IPS-18c (cell line): ENCODE results near the gene CREBL2.
"Not testable (repeated sequence)": the region's sequence is repeated elsewhere in the genome, so short reads cannot be mapped to it uniquely, and the experiment has no call there.

Experiments
- H3K4me3 ChIP-seq: 2 replicates; pipeline ENCODE4 v1.7.0; 2013; ENCODE audit warnings: low read depth, mild to moderate bottlenecking, low read length, moderate library complexity; ENCODE audit not compliant: insufficient read depth
- H3K9me3 ChIP-seq: one replicate; pipeline ENCODE4 v1.6.1; 2013; ENCODE audit warnings: mild to moderate bottlenecking, low read length, moderate library complexity; ENCODE audit not compliant: control insufficient read depth, insufficient read depth

The CREBL2 gene

DNA sequence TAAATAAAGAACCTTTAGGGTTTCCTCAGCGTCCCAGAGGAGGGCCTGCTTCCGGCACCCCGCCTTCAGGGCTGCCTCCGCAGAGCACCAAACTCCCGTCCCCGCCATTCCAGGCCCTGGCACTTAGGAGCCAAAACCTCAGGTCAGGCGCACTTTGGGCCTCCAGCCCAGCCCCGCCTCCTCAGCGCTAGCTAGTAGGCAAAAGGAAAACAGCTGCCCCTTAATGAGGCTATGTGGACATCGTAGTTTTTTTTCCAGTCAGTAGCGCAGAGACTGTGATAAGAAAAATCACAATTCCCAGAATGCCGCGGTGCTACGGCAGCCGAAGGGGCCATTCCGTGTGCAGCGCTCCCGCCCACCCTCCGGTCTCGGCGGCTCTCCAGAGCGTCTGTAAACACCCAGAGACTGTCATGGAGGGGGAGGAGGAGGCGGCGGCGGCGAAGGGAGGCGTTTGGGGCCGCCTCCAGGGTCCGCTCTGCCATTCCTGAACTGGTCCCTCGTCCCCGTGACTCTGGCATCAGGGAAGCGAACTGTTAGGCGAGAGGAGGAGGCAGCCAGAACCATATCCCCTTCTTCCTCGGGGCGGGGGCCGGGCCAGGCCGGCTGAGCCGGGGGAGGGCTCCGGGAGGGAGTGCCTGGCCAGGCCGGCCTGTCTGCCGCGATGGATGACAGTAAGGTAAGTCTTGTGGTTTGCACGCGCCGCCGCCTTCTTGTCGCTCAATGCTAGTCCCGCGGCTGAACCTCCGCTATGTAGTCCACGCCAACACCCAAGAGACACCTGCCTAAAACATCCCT is at the start of gene CREBL2:
Gene CREBL2, plus strand, starts transcription at position 365 of the 795 bp plus-strand sequence. Its CDS starts 297 bp downstream, at position 662.
- Histone ChIP-seq H3K9me3 (no peaks in the 10 kb centered on the region), H3K4me3 (peak within 1 kb of the TSS; percentile 63)

- Histone ChIP-seq H3K9me3 (no peaks in the 10 kb centered on the region), H3K4me3 (peak overlapping the region; percentile 73)
Observed at GRCh38 chr12:12562016-12562483, 49.6 kb upstream of the CREBL2 start.

GRCh38 chr12:12562585-12563261 is 49.0 kb upstream of the CREBL2 start, which contains the start of gene DUSP16:
Gene DUSP16, minus strand, starts transcription at chr12:12562863. Its CDS starts 41,765 bp downstream, at chr12:12521098.
- Histone ChIP-seq H3K4me3 (peak within 1 kb of the TSS; percentile 73), H3K9me3 (no peaks in the 10 kb centered on the region)

DNA sequence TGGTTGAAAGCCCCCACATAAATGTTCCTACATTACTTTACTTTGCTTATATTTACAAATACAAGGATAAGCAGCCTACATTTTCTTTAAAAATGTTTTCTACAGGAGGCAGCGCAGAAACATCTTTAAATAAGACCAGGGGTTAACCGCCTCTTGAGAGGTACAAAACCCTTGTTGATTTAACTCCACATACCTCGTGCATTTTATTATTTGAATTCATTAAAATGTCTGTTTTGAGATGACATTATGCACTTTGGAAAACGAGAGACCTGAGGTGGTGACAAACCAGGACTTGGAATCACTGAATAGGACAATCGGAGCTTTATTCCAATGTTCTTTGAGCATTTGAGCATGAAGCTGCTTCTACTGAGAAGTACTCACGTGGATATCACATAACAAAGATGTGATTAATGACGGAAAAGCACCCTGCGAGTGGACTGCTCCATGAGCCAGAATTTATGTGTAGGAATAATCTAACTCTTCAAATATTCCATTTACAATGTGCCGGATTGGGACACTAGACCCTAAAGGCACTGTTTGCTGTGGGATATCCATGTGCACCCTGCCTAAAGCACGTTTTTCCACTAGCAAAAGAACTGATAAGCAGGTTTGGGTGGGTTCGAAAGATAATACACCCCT is 48.3 kb upstream of the CREBL2 start:
- Histone ChIP-seq H3K9me3 (no peaks in the 10 kb centered on the region), H3K4me3 (peak overlapping the region; percentile 60)

GRCh38 chr12:12564911-12565310 is 46.8 kb upstream of the CREBL2 start:
- H3K9me3 ChIP-seq = no peaks in the 10 kb centered on the region
- H3K4me3 ChIP-seq = no peak overlapping the region

DNA sequence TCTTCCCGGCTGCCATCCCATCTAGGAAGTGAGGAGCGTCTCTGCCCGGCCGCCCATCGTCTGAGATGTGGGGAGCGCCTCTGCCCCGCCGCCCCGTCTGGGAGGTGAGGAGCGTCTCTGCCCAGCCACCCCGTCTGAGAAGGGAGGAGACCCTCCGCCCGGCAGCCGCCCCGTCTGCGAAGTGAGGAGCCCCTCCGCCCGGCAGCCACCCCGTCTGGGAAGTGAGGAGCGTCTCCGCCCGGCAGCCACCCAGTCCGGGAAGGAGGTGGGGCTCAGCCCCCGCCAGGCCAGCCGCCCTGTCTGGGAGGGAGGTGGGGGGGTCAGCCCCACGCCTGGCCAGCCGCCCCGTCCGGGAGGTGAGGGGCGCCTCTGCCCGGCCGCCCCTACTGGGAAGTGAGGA is 45.7 kb upstream of the CREBL2 start:
- H3K4me3 ChIP-seq, H3K9me3 ChIP-seq: not testable (repeated sequence)

- H3K4me3 ChIP-seq = no peak overlapping the region
- no peaks in the 10 kb centered on the region for H3K9me3 ChIP-seq
Observed at GRCh38 chr12:12572659-12573058, 39.0 kb upstream of the CREBL2 start.

DNA sequence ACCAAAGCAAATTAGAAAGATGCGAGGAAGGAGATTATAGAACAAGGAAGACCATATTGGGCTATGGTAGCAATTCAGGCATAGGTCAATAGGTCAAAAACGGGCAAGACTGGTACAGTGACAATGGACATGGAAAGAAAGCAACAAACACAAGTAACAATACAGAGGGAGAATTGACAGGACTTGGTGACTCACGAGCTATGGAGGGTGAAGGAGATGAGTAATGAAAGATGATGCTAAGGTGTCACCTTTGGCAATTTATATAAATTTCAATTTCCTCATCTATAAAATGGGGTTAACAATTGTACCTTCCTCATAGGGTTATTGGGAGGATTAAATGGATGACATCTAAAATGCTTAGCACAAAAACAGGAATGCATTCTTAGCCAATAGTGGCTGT is 33.9 kb upstream of the CREBL2 start:
- H3K9me3 ChIP-seq = no peaks in the 10 kb centered on the region
- no peak overlapping the region for H3K4me3 ChIP-seq

DNA sequence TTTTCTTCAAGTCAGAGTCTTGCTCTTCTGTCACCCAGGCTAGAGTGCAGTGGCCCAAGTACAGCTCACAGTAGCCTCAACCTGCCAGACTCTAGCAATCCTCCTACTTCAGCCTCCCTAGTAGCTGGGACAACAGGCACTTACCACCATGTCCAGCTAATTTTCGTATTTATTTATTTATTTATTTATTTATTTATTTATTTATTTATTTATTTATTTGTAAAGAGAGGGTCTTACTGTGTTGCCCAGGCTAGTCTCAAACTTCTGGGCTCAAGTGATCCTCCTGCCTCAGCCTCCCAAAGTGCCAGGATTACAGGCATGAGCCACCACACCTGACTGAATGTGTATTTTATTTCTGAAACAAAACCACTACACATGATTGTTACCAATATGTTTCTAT is 31.0 kb upstream of the CREBL2 start:
- H3K9me3 ChIP-seq, H3K4me3 ChIP-seq: not testable (repeated sequence)

- H3K9me3 ChIP-seq = no peaks in the 10 kb centered on the region
- H3K4me3 ChIP-seq = no peak overlapping the region
Observed at GRCh38 chr12:12582193-12582881, 29.3 kb upstream of the CREBL2 start.

DNA sequence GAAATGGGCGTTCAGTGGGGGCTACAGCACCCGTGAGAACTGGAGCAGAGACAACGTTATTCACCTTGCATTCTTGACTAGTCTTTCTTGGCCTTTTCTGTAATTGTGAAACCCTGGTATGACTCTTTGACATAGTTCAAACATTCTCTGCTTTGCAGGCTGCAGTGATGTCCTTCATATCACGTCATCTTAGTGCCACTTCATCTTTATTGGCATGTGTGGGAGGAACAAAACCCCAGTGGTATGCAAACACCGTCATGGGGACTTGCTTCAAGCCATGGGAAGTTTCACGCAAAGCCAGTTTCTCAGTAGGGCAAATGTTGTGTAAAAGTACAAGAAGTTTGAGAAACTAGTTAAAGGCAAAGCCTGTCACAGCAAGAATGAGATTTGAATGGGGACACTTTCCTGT is 28.8 kb upstream of the CREBL2 start:
- Histone ChIP-seq H3K9me3 (no peaks in the 10 kb centered on the region), H3K4me3 (no peak overlapping the region)

DNA sequence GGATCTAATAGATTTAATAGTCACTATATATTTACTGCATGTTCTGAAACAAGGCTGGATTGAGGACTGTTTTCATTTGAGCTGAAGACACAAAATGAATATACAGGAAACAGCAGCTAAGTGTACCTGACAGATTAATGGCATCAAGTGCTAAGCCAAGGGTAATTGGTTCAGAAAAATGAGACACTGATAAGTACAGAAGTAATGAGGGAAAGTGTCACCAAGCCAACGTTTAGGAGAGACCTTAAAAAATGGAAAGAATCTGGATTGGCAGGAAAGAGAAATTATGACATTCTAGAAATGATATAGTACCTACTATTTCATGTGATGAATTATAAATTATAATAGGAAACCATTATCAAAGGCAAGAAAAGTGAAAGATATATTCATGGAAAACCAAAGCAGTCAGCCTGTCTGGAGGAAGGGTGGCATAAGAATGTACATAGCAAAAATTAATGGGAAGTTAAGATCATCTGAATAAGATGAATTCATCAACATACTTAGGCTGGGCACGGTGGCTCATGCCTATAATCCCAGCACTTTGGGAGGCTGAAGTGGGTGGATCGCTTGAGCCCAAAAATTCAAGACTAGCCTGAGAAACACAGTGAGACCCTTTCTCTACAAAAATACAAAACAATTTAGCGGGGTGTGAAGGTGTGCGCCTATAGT is 28.0 kb upstream of the CREBL2 start:
- Histone ChIP-seq H3K9me3 (no peaks in the 10 kb centered on the region), H3K4me3 (no peak overlapping the region)

DNA sequence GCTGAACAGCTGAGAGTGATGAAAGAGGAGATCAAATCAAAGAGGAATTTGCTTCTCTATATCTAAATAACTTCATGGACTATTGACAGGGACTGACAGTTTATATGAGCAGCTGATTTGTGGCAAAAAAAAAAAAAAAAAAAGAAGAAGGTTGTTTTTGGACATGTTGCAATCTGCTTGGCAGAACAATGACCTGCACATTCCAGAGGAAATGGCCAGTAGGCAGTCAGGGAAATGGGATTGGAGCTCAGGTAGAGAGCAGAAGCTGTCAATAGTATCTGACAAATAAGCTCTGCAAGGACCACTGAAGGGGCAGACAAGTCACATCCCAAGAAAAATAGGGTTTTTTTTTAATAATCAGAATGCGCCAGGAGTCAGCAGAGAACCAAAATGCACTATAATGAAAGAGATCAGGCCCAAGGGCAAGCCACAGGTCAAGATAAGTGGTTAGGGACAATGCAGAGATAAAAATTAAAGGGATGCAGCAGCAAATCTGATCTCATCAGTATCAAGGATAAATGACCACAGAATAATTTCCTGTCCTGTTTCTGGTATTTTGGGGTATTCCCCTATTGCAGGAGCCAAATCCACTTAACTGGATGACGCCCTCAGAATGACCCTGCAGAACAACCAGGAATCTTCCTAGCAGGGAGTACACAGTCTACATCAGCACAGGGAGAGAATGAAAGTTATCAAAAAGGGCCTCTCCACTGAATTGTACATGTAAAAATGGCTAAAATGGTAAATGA is 26.4 kb upstream of the CREBL2 start:
- H3K9me3 ChIP-seq = no peaks in the 10 kb centered on the region
- no peak overlapping the region for H3K4me3 ChIP-seq

DNA sequence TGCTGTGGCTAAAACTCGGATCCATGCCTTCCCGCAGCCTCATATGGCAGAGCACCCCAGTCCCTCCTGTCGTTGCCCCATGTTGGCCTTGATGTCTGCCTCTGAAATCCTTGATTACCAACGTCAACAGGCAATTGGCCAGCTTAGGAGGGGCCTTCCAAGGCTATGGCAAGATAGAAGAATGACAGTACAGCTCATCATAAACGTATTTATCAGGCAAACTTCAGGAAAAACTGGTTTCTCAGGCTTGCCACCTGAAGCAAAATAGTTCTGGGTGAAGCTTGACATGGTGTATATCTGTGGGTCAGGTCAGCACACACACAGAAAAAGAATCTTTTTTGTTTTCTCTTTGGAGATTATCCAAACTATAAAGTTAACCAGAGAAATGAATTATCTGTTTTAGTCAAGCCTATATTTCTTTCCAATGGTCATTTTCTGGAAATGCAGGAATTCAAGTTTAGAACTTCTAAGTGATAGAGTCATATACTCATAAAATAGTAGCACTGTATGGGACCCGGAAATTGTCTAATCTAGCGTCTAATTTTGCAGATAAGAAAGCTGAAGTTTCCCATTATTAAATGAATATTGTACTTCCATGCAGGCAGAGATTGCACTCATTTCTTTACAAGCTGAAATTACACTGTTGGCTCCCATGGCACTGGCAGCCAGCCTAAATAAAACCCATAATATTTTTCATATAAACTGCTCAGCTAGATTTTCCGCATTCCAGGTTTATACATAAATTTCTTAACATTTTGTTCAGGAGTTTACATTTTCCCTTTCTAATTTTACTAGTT is 24.6 kb upstream of the CREBL2 start:
- no peak overlapping the region for H3K4me3 ChIP-seq
- no peaks in the 10 kb centered on the region for H3K9me3 ChIP-seq

DNA sequence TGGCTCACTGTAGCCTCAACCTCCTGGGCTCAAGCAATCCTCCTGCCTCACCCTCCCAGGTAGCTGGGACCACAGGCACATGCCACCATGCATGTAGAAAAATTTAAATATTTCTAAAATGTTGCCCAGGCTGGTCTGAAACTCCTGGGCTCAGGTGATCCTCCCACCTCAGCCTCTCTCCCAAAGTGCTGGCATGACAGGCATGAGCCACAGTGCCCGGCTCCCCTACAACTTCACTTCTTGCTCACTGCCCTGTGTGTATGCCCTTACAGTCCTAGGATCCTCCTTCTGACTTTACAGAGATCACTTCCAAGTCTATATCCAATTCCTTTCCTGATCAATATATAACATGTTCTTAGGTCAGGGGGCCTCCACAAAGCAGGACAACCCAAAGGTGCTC is 23.8 kb upstream of the CREBL2 start:
- no peak overlapping the region for H3K4me3 ChIP-seq
- no peaks in the 10 kb centered on the region for H3K9me3 ChIP-seq

DNA sequence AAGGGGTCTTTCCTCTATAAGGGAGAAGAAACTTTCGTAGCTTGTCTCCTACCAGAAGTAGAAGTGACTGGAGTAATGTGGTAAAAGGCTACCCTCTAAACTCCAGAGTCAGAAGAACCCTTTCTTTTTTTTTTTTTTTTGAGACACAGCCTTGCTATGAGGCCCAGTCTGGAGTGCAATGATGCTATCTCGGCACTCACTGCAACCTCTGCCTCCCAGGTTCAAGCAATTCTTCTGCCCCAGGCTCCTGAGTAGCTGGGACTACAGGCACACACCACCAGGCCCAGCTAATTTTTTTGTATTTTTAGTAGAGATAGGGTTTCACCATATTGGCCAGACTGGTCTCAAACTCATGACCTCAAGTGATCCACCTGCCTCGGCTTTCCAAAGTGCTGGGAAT is 23.2 kb upstream of the CREBL2 start:
- H3K4me3 ChIP-seq = not testable (repeated sequence)

More for the DNA sequence above, 23.2 kb upstream of the CREBL2 start:
- not testable (repeated sequence) for H3K9me3 ChIP-seq
